ENCODE measurements around the gene JAKMIP3.
A peak's percentile ranks its signal among the peaks of the same experiment; 100 is the strongest.

JAKMIP3 gene

DNA sequence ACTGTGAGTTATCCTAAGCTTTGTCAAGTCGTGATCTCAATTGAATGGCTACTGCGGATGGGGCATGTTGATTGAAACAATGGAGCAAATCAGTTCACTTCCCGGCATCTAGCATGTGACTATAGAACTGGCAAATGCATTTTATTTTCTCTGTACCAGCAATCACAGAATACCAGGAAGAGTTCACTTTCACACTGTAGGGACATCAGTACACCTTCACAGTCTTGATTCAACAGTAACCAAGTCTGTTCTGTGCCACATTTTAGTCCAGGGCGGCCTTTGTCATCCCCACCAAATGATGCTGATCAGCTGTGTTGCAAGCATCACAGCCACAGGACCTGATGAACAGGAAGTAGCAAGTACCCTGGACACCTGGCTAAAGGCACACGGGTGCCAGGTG lies 32.1 kb upstream of the JAKMIP3 start:
- DNase-seq (ENCODE audit: low read depth) = no peak
- TF ChIP-seq, protein P1, sequence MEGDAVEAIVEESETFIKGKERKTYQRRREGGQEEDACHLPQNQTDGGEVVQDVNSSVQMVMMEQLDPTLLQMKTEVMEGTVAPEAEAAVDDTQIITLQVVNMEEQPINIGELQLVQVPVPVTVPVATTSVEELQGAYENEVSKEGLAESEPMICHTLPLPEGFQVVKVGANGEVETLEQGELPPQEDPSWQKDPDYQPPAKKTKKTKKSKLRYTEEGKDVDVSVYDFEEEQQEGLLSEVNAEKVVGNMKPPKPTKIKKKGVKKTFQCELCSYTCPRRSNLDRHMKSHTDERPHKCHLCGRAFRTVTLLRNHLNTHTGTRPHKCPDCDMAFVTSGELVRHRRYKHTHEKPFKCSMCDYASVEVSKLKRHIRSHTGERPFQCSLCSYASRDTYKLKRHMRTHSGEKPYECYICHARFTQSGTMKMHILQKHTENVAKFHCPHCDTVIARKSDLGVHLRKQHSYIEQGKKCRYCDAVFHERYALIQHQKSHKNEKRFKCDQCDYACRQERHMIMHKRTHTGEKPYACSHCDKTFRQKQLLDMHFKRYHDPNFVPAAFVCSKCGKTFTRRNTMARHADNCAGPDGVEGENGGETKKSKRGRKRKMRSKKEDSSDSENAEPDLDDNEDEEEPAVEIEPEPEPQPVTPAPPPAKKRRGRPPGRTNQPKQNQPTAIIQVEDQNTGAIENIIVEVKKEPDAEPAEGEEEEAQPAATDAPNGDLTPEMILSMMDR (IDR thresholded peaks at IDR 0.05; ENCODE audit: control insufficient read depth, insufficient read depth, low read depth, low read length, missing control alignments) = no peak
- H3K4me3 ChIP-seq (ENCODE audit: control insufficient read depth, low read depth, low read length) = no peak overlapping the region

DNA sequence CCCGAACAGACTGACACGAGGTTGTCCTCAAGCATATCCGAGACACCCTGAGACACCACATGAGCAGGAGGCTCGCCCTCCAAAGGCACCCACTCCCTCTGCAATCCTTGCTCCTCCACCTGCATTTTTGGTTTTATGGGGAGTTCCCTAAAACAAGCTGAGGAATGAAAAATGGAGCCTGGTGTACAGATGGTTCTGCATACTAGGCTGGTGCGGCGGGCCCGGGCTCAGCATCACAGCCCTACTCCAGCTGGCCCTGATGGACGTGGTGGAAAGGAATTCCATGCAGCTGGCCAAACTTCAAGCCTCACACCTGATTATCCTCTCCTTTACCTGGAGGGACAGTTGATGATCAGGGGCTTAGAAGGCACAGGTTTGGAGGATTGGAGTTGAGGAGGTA lies 30.3 kb upstream of the JAKMIP3 start:
- no peak overlapping the region for H3K4me3 ChIP-seq (ENCODE audit: control insufficient read depth, low read depth, low read length)
- no peak for DNase-seq (ENCODE audit: low read depth)
- TF ChIP-seq, protein P1 (IDR thresholded peaks at IDR 0.05; ENCODE audit: control insufficient read depth, insufficient read depth, low read depth, low read length, missing control alignments) = no peak

- no peak for DNase-seq (ENCODE audit: low read depth)
- TF ChIP-seq, protein P1 (IDR thresholded peaks at IDR 0.05; ENCODE audit: control insufficient read depth, insufficient read depth, low read depth, low read length, missing control alignments) = no peak
- H3K4me3 ChIP-seq (ENCODE audit: control insufficient read depth, low read depth, low read length) = peak overlapping the region; percentile 16
These were observed 29.4 kb upstream of the JAKMIP3 start for GRCh38 chr10:132036153-132036886.

GRCh38 chr10:132036887-132037675 lies 28.7 kb upstream of the JAKMIP3 start:
- TF ChIP-seq, protein P1 (IDR thresholded peaks at IDR 0.05; ENCODE audit: control insufficient read depth, insufficient read depth, low read depth, low read length, missing control alignments) = no peak
- no peak overlapping the region for H3K4me3 ChIP-seq (ENCODE audit: control insufficient read depth, low read depth, low read length)
- DNase-seq (ENCODE audit: low read depth) = no peak

- H3K4me3 ChIP-seq (ENCODE audit: control insufficient read depth, low read depth, low read length) = no peak overlapping the region
- TF ChIP-seq, protein P1 (IDR thresholded peaks at IDR 0.05; ENCODE audit: control insufficient read depth, insufficient read depth, low read depth, low read length, missing control alignments) = no peak
- no peak for DNase-seq (ENCODE audit: low read depth)
These were observed 28.1 kb upstream of the JAKMIP3 start for GRCh38 chr10:132037676-132037975.

- no peak overlapping the region for H3K4me3 ChIP-seq (ENCODE audit: control insufficient read depth, low read depth, low read length)
- DNase-seq (ENCODE audit: low read depth) = no peak
- TF ChIP-seq, protein P1 (IDR thresholded peaks at IDR 0.05; ENCODE audit: control insufficient read depth, insufficient read depth, low read depth, low read length, missing control alignments) = no peak
These were observed 26.4 kb upstream of the JAKMIP3 start for GRCh38 chr10:132039371-132039770.
